Gastrocnemius medialis (tissue), 4 donors: ENCODE measurements around the gene GLTPD2. TPM values are rescaled to one million over a fixed set of nuclear protein-coding genes. Genes with fewer than 3 reads are reported as not detected.
A peak's percentile ranks its signal among the peaks of the same experiment; 100 is the strongest.

Experiments
- ATAC-seq, 2 donors: fragments of 150-250 bp; one replicate each; pipeline ENCODE4 v1.9.1; 2016
- DNase-seq, 2 donors: peaks; one replicate each; pipeline ENCODE4 v3.0.0-alpha.2; 2019
- H3K27ac ChIP-seq, 4 donors: fragments of 200-600 bp; sonication (generic); 1 replicate in 1 of 4; 2 replicates in 3 of 4; pipeline ENCODE4 v1.5.1; 2016 to 2018; ENCODE audit warnings: mild to moderate bottlenecking in 2 of 4, moderate library complexity in 1 of 4
- H3K27me3 ChIP-seq, 3 donors: fragments of 200-600 bp; sonication (generic) in 2 of 3; 1 replicate in 1 of 3; 2 replicates in 2 of 3; pipeline versions ENCODE4 v1.5.1 to v1.6.0; 2016 to 2019; ENCODE audit warnings: mild to moderate bottlenecking in 1 of 3, moderate library complexity in 1 of 3
- H3K36me3 ChIP-seq, 2 donors: fragments of 200-600 bp; sonication (generic) in 1 of 2; one replicate each; pipeline ENCODE4 v1.5.1; 2017 to 2018
- H3K4me1 ChIP-seq, 2 donors: fragments of 200-600 bp; sonication (generic) in 1 of 2; one replicate each; pipeline ENCODE4 v1.5.1; 2016 to 2017; ENCODE audit warnings: mild to moderate bottlenecking in 2 of 2
- H3K4me3 ChIP-seq, 4 donors: fragments of 200-600 bp; sonication (generic) in 3 of 4; 1 replicate in 1 of 4; 2 replicates in 3 of 4; pipeline ENCODE4 v1.5.1; 2016 to 2019; ENCODE audit warnings: mild to moderate bottlenecking in 2 of 4
- H3K9me3 ChIP-seq, 3 donors: fragments of 200-600 bp; sonication (generic) in 2 of 3; 1 replicate in 1 of 3; 2 replicates in 2 of 3; pipeline ENCODE4 v1.5.1; 2016 to 2019
- CTCF ChIP-seq, 5 experiments: fragments of 450-650 bp in 3 of 5; fragments of 200-600 bp in 2 of 5; sonication (generic) in 2 of 5; IDR thresholded peaks in 4 of 5; conservative IDR thresholded peaks in 1 of 5; 1 replicate in 4 of 5; 2 replicates in 1 of 5; pipeline ENCODE4 v1.5.1; 2016 to 2019; ENCODE audit warnings: antibody characterized with exemption in 5 of 5, mild to moderate bottlenecking in 3 of 5, moderate library complexity in 3 of 5
- POLR2A ChIP-seq, 2 donors: fragments of 450-650 bp; IDR thresholded peaks; one replicate each; pipeline ENCODE4 v1.6.1; 2017; ENCODE audit warnings: antibody characterized with exemption in 2 of 2, mild to moderate bottlenecking in 2 of 2, moderate library complexity in 2 of 2
- in situ Hi-C, 4 donors: fragments of 200-750 bp; cut with MboI; loops; one replicate each; pipeline versions ENCODE4 v1.15.0 to v1.8.0; 2017; ENCODE audit warnings: low sequenced_read_pairs in 4 of 4
- intact Hi-C: fragments of 100-400 bp; cut with DNase I; formaldehyde crosslinking; loops from one replicate; pipeline ENCODE4 v1.15.1; 2023; ENCODE audit warnings: low total_unique reads
- total RNA-seq, 4 donors: library from RNA; depleted of rRNA; stranded (reverse); fragments of >200 nt; gene quantifications; one replicate each; pipeline versions ENCODE4 v1.1.0 to v1.2.3, GENCODE V29; 2016

GLTPD2 gene
- total RNA-seq: under 1 TPM in 1 of 4 donors, not detected in 3; 0.53 TPM

GRCh38 chr17:4788807-4789700 is at the start of gene GLTPD2:
Gene GLTPD2 (plus strand): TSS chr17:4788964. CDS start chr17:4789012, 48 bp downstream.
- H3K9me3 ChIP-seq: no peaks in the 10 kb centered on the region
- in situ Hi-C loops (loop anchor here (5.0 to 25.0 kb wide), 4 partner anchors 54 to 98 kb away; partner anchors contain the start of genes C17orf107 (in 2 of the 4), CXCL16 (in 1 of the 4), MED11 (in 1 of the 4) and ZMYND15 (in 1 of the 4)), intact Hi-C loops (no loop called here)
- peaks cover 13 to 29% (median 22%) of the 10 kb centered on the region in 3 donors for H3K27me3 ChIP-seq
- no peak for TF ChIP-seq CTCF (IDR thresholded peaks at IDR 0.05 in 4 of 5, conservative IDR thresholded peaks at IDR 0.05 in 1 of 5)
- no peak for TF ChIP-seq POLR2A (IDR thresholded peaks at IDR 0.05)
- no peak for DNase-seq
- peak within 1 kb of the TSS; percentile 91 to 97 (median 95) for H3K27ac ChIP-seq
- no peaks in the 10 kb centered on the region for H3K36me3 ChIP-seq
- ATAC-seq: no peak
- H3K4me3 ChIP-seq: peak within 1 kb of the TSS; percentile 63 to 81 (median 68)
- H3K4me1 ChIP-seq: peaks cover 36 to 44% of the 10 kb centered on the region in 2 donors

- no peaks in the 10 kb centered on the region for H3K36me3 ChIP-seq
- in situ Hi-C loops (loop anchor here in 1 of 4 donors (10.0 kb wide), 1 partner anchor 45 kb away; the partner anchor contains the start of genes GLTPD2 and VMO1), intact Hi-C loops (no loop called here)
- H3K4me3 ChIP-seq: peak within 1 kb of the TSS; percentile 71 to 85 (median 80)
- TF ChIP-seq POLR2A (IDR thresholded peaks at IDR 0.05): peak; percentile 10 to 22
- TF ChIP-seq CTCF (IDR thresholded peaks at IDR 0.05 in 4 of 5, conservative IDR thresholded peaks at IDR 0.05 in 1 of 5): no peak
- H3K27ac ChIP-seq: peak within 1 kb of the TSS in 1 of 4 donors; percentile 19
- DNase-seq: peak in 1 of 2 donors; percentile 19
- peaks cover 17 to 42% (median 36%) of the 10 kb centered on the region in 3 donors for H3K27me3 ChIP-seq
- no peaks in the 10 kb centered on the region for H3K9me3 ChIP-seq
- ATAC-seq: peak; percentile 51 to 53
- peaks cover 4 to 15% of the 10 kb centered on the region in 2 donors for H3K4me1 ChIP-seq
These were observed 49.4 kb upstream of the GLTPD2 start, which contains the start of the genes CXCL16 and ZMYND15 for GRCh38 chr17:4739122-4740024. Gene CXCL16 (minus strand): TSS chr17:4739928. CDS start chr17:4739339, 589 bp downstream. Gene ZMYND15 (plus strand): TSS chr17:4739833. CDS start chr17:4740549, 716 bp downstream.

GRCh38 chr17:4740025-4740351 is 48.8 kb upstream of the GLTPD2 start:
- no peaks in the 10 kb centered on the region for H3K36me3 ChIP-seq
- peaks cover 4 to 15% of the 10 kb centered on the region in 2 donors for H3K4me1 ChIP-seq
- TF ChIP-seq CTCF (IDR thresholded peaks at IDR 0.05 in 4 of 5, conservative IDR thresholded peaks at IDR 0.05 in 1 of 5): no peak
- TF ChIP-seq POLR2A (IDR thresholded peaks at IDR 0.05): no peak
- intact Hi-C loops (no loop called here), in situ Hi-C loops (no loop called here)
- H3K27ac ChIP-seq: no peak overlapping the region
- H3K9me3 ChIP-seq: no peaks in the 10 kb centered on the region
- DNase-seq (no peak), ATAC-seq (peak in 1 of 2 donors; percentile 22)
- H3K27me3 ChIP-seq: peaks cover 23 to 48% (median 42%) of the 10 kb centered on the region in 3 donors
- H3K4me3 ChIP-seq: peak overlapping the region; percentile 71 to 85 (median 80)

GRCh38 chr17:4740584-4740983 is 48.2 kb upstream of the GLTPD2 start:
- Histone ChIP-seq H3K9me3 (no peaks in the 10 kb centered on the region), H3K36me3 (no peaks in the 10 kb centered on the region), H3K4me3 (no peak overlapping the region), H3K4me1 (peaks cover 4 to 15% of the 10 kb centered on the region in 2 donors), H3K27me3 (peaks cover 29 to 54% (median 48%) of the 10 kb centered on the region in 3 donors), H3K27ac (no peak overlapping the region)
- DNase-seq (no peak), ATAC-seq (no peak)
- in situ Hi-C loops (no loop called here), intact Hi-C loops (no loop called here)
- no peak for TF ChIP-seq CTCF (IDR thresholded peaks at IDR 0.05 in 4 of 5, conservative IDR thresholded peaks at IDR 0.05 in 1 of 5)
- no peak for TF ChIP-seq POLR2A (IDR thresholded peaks at IDR 0.05)
